GM21360 (cell line): Measurements from ENCODE around the gene ELOVL2.
"Not testable (repeated sequence)": the region's sequence is repeated elsewhere in the genome, so short reads cannot be mapped to it uniquely, and the experiment has no call there.

Experiments
- ATAC-seq: cut with Tn5 transposase; IDR thresholded peaks from one replicate; pipeline ENCODE4 v1.9.1; 2021; ENCODE audit warnings: mild to moderate bottlenecking, moderate library complexity; ENCODE audit not compliant: unreplicated experiment

ELOVL2 gene

GRCh38 chr6:10989587-10989986 is 54.5 kb downstream of the ELOVL2 start:
- no peak for ATAC-seq

GRCh38 chr6:10984959-10985358 is 59.1 kb downstream of the ELOVL2 start:
- ATAC-seq = not testable (repeated sequence)

GRCh38 chr6:10981409-10981808 is 62.7 kb downstream of the ELOVL2 start:
- ATAC-seq = no peak

GRCh38 chr6:10979603-10980002 is 64.5 kb downstream of the ELOVL2 start:
- no peak for ATAC-seq

- ATAC-seq = no peak
Measured at GRCh38 chr6:10977231-10977968, 66.7 kb downstream of the ELOVL2 start.

- ATAC-seq = no peak
Measured at GRCh38 chr6:10976571-10976970, 67.5 kb downstream of the ELOVL2 start.

- ATAC-seq = no peak
Measured at GRCh38 chr6:10972196-10972595, 71.9 kb downstream of the ELOVL2 start.

GRCh38 chr6:10970731-10971130 is 73.4 kb downstream of the ELOVL2 start:
- no peak for ATAC-seq

- no peak for ATAC-seq
Measured at GRCh38 chr6:10968776-10969175, 75.3 kb downstream of the ELOVL2 start.

GRCh38 chr6:10964684-10965083 is 79.4 kb downstream of the ELOVL2 start:
- ATAC-seq = peak; percentile 94

- ATAC-seq = no peak
Measured at GRCh38 chr6:10963113-10963512, 81.0 kb downstream of the ELOVL2 start.

- ATAC-seq = no peak
Measured at GRCh38 chr6:10962673-10963072, 81.4 kb downstream of the ELOVL2 start.

- ATAC-seq = no peak
Measured at GRCh38 chr6:10961837-10962236, 82.3 kb downstream of the ELOVL2 start.

- ATAC-seq = no peak
Measured at GRCh38 chr6:10960171-10960570, 83.9 kb downstream of the ELOVL2 start.

GRCh38 chr6:10957414-10957886 is 86.7 kb downstream of the ELOVL2 start:
- no peak for ATAC-seq

GRCh38 chr6:10956776-10957175 is 87.3 kb downstream of the ELOVL2 start:
- ATAC-seq = no peak

GRCh38 chr6:10954590-10955010 is 89.5 kb downstream of the ELOVL2 start:
- peak; percentile 92 for ATAC-seq

GRCh38 chr6:10951675-10952282 is 92.3 kb downstream of the ELOVL2 start:
- no peak for ATAC-seq

- no peak for ATAC-seq
Measured at GRCh38 chr6:10949579-10950490, 94.3 kb downstream of the ELOVL2 start.

GRCh38 chr6:10947966-10948365 is 96.1 kb downstream of the ELOVL2 start:
- ATAC-seq = no peak

GRCh38 chr6:10945845-10946244 is 98.3 kb downstream of the ELOVL2 start:
- ATAC-seq = no peak
